H1 (cell line): Measurements from ENCODE around the gene PROSER3. TPM values are rescaled to one million over a fixed set of nuclear protein-coding genes. Genes with fewer than 3 reads are reported as not detected.

Experiments
- polyA plus RNA-seq, 7 experiments: library from polyadenylated mRNA; depleted of rRNA in 3 of 7; stranded (reverse) in 5 of 7; unstranded in 2 of 7; fragments of >200 nt in 5 of 7; fragments of 200-250 nt in 2 of 7; gene quantifications; 1 replicate in 5 of 7; 2 replicates in 1 of 7; 4 replicates in 1 of 7; pipeline versions ENCODE4 v1.2.1 to v1.2.3, GENCODE V29; 2011 to 2013; ENCODE audit warnings: missing spikeins in 2 of 7, mixed read lengths in 2 of 7
- total RNA-seq: library from RNA; stranded (reverse); fragmentation: NEBNext Ultra II Directional; extraction: Animal tissue kit (Norgen Biotek cat#: 25700); gene quantifications from 2 replicates; pipeline ENCODE4 v1.2.1, GENCODE V29; 2021

The PROSER3 gene
- total and polyA plus RNA-seq, 2 of the 8 experiments (the other 6 are each of a cell fraction or from before 2014, with no cell fraction given): 17.8 to 28.9 TPM

Other genes with a start within 250 kb of the PROSER3 start
- gene DMKN, start 244.5 kb upstream of the PROSER3 start, total RNA-seq: 286 and 290 TPM in 2 replicates
- 330 and 379 TPM in 2 replicates for gene DMKN, start 244.5 kb upstream of the PROSER3 start, polyA plus RNA-seq (2011; rRNA removed)
- not detected in 2 replicates for gene SBSN, start 229.9 kb upstream of the PROSER3 start, total RNA-seq
- gene SBSN, start 229.9 kb upstream of the PROSER3 start, polyA plus RNA-seq (2011; rRNA removed): not detected in 2 replicates
- not detected in 2 replicates for gene GAPDHS, start 224.7 kb upstream of the PROSER3 start, total RNA-seq
- gene GAPDHS, start 224.7 kb upstream of the PROSER3 start, polyA plus RNA-seq (2011; rRNA removed): 0.26 and 0.47 TPM in 2 replicates
- gene TMEM147, start 212.6 kb upstream of the PROSER3 start, total RNA-seq: 157 and 159 TPM in 2 replicates
- gene TMEM147, start 212.6 kb upstream of the PROSER3 start, polyA plus RNA-seq (2011; rRNA removed): 372 and 418 TPM in 2 replicates
- 0.31 and 0.50 TPM in 2 replicates for gene ATP4A, start 194.5 kb upstream of the PROSER3 start, total RNA-seq
- 1.2 and 1.4 TPM in 2 replicates for gene ATP4A, start 194.5 kb upstream of the PROSER3 start, polyA plus RNA-seq (2011; rRNA removed)
- not detected in 2 replicates for gene PMIS2, start 172.0 kb upstream of the PROSER3 start, total RNA-seq
- gene PMIS2, start 172.0 kb upstream of the PROSER3 start, polyA plus RNA-seq (2011; rRNA removed): 0.25 TPM in 1 of 2 replicates, not detected in the other
- 18.9 and 25.7 TPM in 2 replicates for gene HAUS5, start 145.4 kb upstream of the PROSER3 start, total RNA-seq
- gene HAUS5, start 145.4 kb upstream of the PROSER3 start, polyA plus RNA-seq (2011; rRNA removed): 13.8 and 20.1 TPM in 2 replicates
- 80.8 and 83.3 TPM in 2 replicates for gene RBM42, start 129.1 kb upstream of the PROSER3 start, total RNA-seq
- 59.8 and 83.6 TPM in 2 replicates for gene RBM42, start 129.1 kb upstream of the PROSER3 start, polyA plus RNA-seq (2011; rRNA removed)
- 0.88 and 1.8 TPM in 2 replicates for gene ETV2, start 116.4 kb upstream of the PROSER3 start, total RNA-seq
- 1.3 and 2.3 TPM in 2 replicates for gene ETV2, start 116.4 kb upstream of the PROSER3 start, polyA plus RNA-seq (2011; rRNA removed)
- 436 and 437 TPM in 2 replicates for gene COX6B1, start 109.9 kb upstream of the PROSER3 start, total RNA-seq
- gene COX6B1, start 109.9 kb upstream of the PROSER3 start, polyA plus RNA-seq (2011; rRNA removed): 884 and 1,052 TPM in 2 replicates
- gene UPK1A, start 91.7 kb upstream of the PROSER3 start, total RNA-seq: 0.56 and 0.61 TPM in 2 replicates
- gene UPK1A, start 91.7 kb upstream of the PROSER3 start, polyA plus RNA-seq (2011; rRNA removed): 9.8 and 9.9 TPM in 2 replicates
- 0.42 and 0.50 TPM in 2 replicates for gene ZBTB32, start 53.6 kb upstream of the PROSER3 start, total RNA-seq
- gene ZBTB32, start 53.6 kb upstream of the PROSER3 start, polyA plus RNA-seq (2011; rRNA removed): 0.11 and 0.17 TPM in 2 replicates
- gene KMT2B, start 40.2 kb upstream of the PROSER3 start, total RNA-seq: 38.6 and 41.5 TPM in 2 replicates
- gene KMT2B, start 40.2 kb upstream of the PROSER3 start, polyA plus RNA-seq (2011; rRNA removed): 26.7 and 42.2 TPM in 2 replicates
- 8.4 and 12.2 TPM in 2 replicates for gene IGFLR1, start 15.7 kb upstream of the PROSER3 start, total RNA-seq
- 28.9 and 40.3 TPM in 2 replicates for gene IGFLR1, start 15.7 kb upstream of the PROSER3 start, polyA plus RNA-seq (2011; rRNA removed)
- 15.1 and 18.5 TPM in 2 replicates for gene U2AF1L4, start 12.8 kb upstream of the PROSER3 start, total RNA-seq
- gene U2AF1L4, start 12.8 kb upstream of the PROSER3 start, polyA plus RNA-seq (2011; rRNA removed): 32.7 TPM in 2 replicates
- gene PSENEN, start 12.5 kb upstream of the PROSER3 start, total RNA-seq: 75.3 and 80.2 TPM in 2 replicates
- 66.7 and 73.9 TPM in 2 replicates for gene PSENEN, start 12.5 kb upstream of the PROSER3 start, polyA plus RNA-seq (2011; rRNA removed)
- 2.9 and 3.8 TPM in 2 replicates for gene LIN37, start 9.6 kb upstream of the PROSER3 start, total RNA-seq
- gene LIN37, start 9.6 kb upstream of the PROSER3 start, polyA plus RNA-seq (2011; rRNA removed): 8.5 and 9.8 TPM in 2 replicates
- 0.44 TPM in 1 of 2 replicates, not detected in the other for gene HSPB6, start 1.1 kb upstream of the PROSER3 start, total RNA-seq
- gene HSPB6, start 1.1 kb upstream of the PROSER3 start, polyA plus RNA-seq (2011; rRNA removed): 0.91 and 1.6 TPM in 2 replicates
- gene ARHGAP33, start 17.4 kb downstream of the PROSER3 start, total RNA-seq: 25.0 and 25.2 TPM in 2 replicates
- gene ARHGAP33, start 17.4 kb downstream of the PROSER3 start, polyA plus RNA-seq (2011; rRNA removed): 6.5 and 11.2 TPM in 2 replicates
- gene PRODH2, start 54.7 kb downstream of the PROSER3 start, total RNA-seq: not detected in 2 replicates
- not detected in 2 replicates for gene PRODH2, start 54.7 kb downstream of the PROSER3 start, polyA plus RNA-seq (2011; rRNA removed)
- 0.40 and 1.4 TPM in 2 replicates for gene NPHS1, start 94.3 kb downstream of the PROSER3 start, total RNA-seq
- 1.3 and 1.9 TPM in 2 replicates for gene NPHS1, start 94.3 kb downstream of the PROSER3 start, polyA plus RNA-seq (2011; rRNA removed)
- 4.6 TPM in 2 replicates for gene KIRREL2, start 98.7 kb downstream of the PROSER3 start, total RNA-seq
- gene KIRREL2, start 98.7 kb downstream of the PROSER3 start, polyA plus RNA-seq (2011; rRNA removed): 2.4 and 3.3 TPM in 2 replicates
- 22.0 and 22.2 TPM in 2 replicates for gene APLP1, start 110.4 kb downstream of the PROSER3 start, total RNA-seq
- gene APLP1, start 110.4 kb downstream of the PROSER3 start, polyA plus RNA-seq (2011; rRNA removed): 19.9 and 32.4 TPM in 2 replicates
- gene NFKBID, start 142.4 kb downstream of the PROSER3 start, total RNA-seq: 12.0 and 13.2 TPM in 2 replicates
- 10.0 and 22.1 TPM in 2 replicates for gene NFKBID, start 142.4 kb downstream of the PROSER3 start, polyA plus RNA-seq (2011; rRNA removed)
- 1.1 TPM in 1 of 2 replicates, not detected in the other for gene HCST, start 144.4 kb downstream of the PROSER3 start, total RNA-seq
- gene HCST, start 144.4 kb downstream of the PROSER3 start, polyA plus RNA-seq (2011; rRNA removed): 2.8 and 3.0 TPM in 2 replicates
- not detected in 2 replicates for gene TYROBP, start 150.1 kb downstream of the PROSER3 start, total RNA-seq
- 0.18 and 0.19 TPM in 2 replicates for gene TYROBP, start 150.1 kb downstream of the PROSER3 start, polyA plus RNA-seq (2011; rRNA removed)
- gene LRFN3, start 178.2 kb downstream of the PROSER3 start, total RNA-seq: 15.2 and 16.8 TPM in 2 replicates
- gene LRFN3, start 178.2 kb downstream of the PROSER3 start, polyA plus RNA-seq (2011; rRNA removed): 4.6 and 8.0 TPM in 2 replicates
- gene SDHAF1, start 237.0 kb downstream of the PROSER3 start, total RNA-seq: 16.0 and 16.8 TPM in 2 replicates
- gene SDHAF1, start 237.0 kb downstream of the PROSER3 start, polyA plus RNA-seq (2011; rRNA removed): 21.3 and 27.7 TPM in 2 replicates